GM12865 (cell line): ENCODE results near the gene CNMD.

Experiments
- DNase-seq: peaks from one replicate; pipeline ENCODE4 v3.0.0; 2010; ENCODE audit warnings: low read depth
- H3K4me3 ChIP-seq: 2 replicates; pipeline ENCODE4 v1.5.1; 2011; ENCODE audit warnings: mild to moderate bottlenecking, low read depth, low read length, control low read depth
- CTCF ChIP-seq: IDR thresholded peaks from 2 replicates; pipeline ENCODE4 v1.5.1; 2011; ENCODE audit warnings: low read length, control low read depth, low read depth, inconsistent platforms; ENCODE audit not compliant: insufficient read depth; ENCODE audit errors: missing control alignments

The CNMD gene

GRCh38 chr13:52775511-52775910 is 35.9 kb upstream of the CNMD start:
- H3K4me3 ChIP-seq, result no peak overlapping the region
- no peak for DNase-seq
- TF ChIP-seq CTCF, result no peak

- no peak overlapping the region for H3K4me3 ChIP-seq
- no peak for TF ChIP-seq CTCF
- no peak for DNase-seq
Measured at GRCh38 chr13:52767949-52768516, 28.4 kb upstream of the CNMD start.

GRCh38 chr13:52765611-52766390 is 26.2 kb upstream of the CNMD start:
- TF ChIP-seq CTCF, result no peak
- DNase-seq, result no peak
- H3K4me3 ChIP-seq, result no peak overlapping the region

- TF ChIP-seq CTCF, result no peak
- no peak for DNase-seq
- no peak overlapping the region for H3K4me3 ChIP-seq
Measured at GRCh38 chr13:52760077-52760476, 20.5 kb upstream of the CNMD start.

- no peak overlapping the region for H3K4me3 ChIP-seq
- TF ChIP-seq CTCF, result no peak
- no peak for DNase-seq
Measured at GRCh38 chr13:52758114-52758513, 18.5 kb upstream of the CNMD start.

GRCh38 chr13:52751196-52751595 is 11.6 kb upstream of the CNMD start:
- no peak for DNase-seq
- no peak for TF ChIP-seq CTCF
- no peak overlapping the region for H3K4me3 ChIP-seq

GRCh38 chr13:52750713-52751112 is 11.1 kb upstream of the CNMD start:
- DNase-seq, result no peak
- no peak for TF ChIP-seq CTCF

More at GRCh38 chr13:52750713-52751112, 11.1 kb upstream of the CNMD start:
- no peak overlapping the region for H3K4me3 ChIP-seq
